ENCODE results near the gene KCNIP1.

Gene KCNIP1

DNA sequence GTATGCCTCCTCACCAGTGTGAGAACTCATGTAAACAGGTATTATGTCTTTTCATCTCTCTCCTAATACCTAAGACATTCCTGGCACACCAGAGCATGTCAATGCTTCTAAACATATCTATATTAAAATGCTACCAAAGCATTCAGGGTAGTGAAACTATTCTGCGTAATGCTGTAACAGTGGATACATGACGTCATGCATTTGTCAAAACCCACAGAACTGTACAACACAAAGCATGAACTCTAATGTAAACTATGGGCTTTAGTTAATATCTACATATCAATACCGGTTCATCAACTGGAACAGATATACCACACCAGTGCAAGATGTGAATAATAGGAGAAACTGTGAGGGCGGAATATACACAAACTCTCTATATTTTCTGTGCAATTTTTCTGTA is 207.5 kb downstream of the KCNIP1 start:
- Histone ChIP-seq H3K27me3 (ENCODE audit: insufficient read depth, low read length) (no peaks in the 10 kb centered on the region), H3K4ac (ENCODE audit: low read depth, low read length) (no peak overlapping the region), H3K9me3 (ENCODE audit: insufficient read depth, low read depth, low read length) (no peaks in the 10 kb centered on the region), H2BK120ac (ENCODE audit: insufficient read depth, low read length, poor library complexity) (no peak overlapping the region), H2AFZ (ENCODE audit: insufficient read depth, low read length, poor library complexity) (no peak overlapping the region), H2BK12ac (ENCODE audit: low read length) (no peak overlapping the region), H3K23ac (ENCODE audit: low read length) (no peak overlapping the region), H3K14ac (ENCODE audit: low read length) (no peak overlapping the region), H3K4me2 (ENCODE audit: low read length) (no peak overlapping the region), H3K79me1 (ENCODE audit: low read length) (no peaks in the 10 kb centered on the region), H2AK5ac (ENCODE audit: low read length) (no peak overlapping the region), H3K9ac (ENCODE audit: low read length) (no peak overlapping the region), H3K4me3 (ENCODE audit: low read depth, low read length) (no peak overlapping the region), H3K36me3 (ENCODE audit: control insufficient read depth in 1 of 2, insufficient read depth in 2 of 2, low read length in 2 of 2) (no peaks in the 10 kb centered on the region), H3K79me2 (ENCODE audit: control insufficient read depth, insufficient read depth, low read length, poor library complexity) (no peaks in the 10 kb centered on the region), H3K4me1 (ENCODE audit: control insufficient read depth in 1 of 2, insufficient read depth in 2 of 2, low read length in 2 of 2) (no peaks in the 10 kb centered on the region), H4K91ac (ENCODE audit: low read depth, low read length) (no peak overlapping the region), H4K12ac (ENCODE audit: low read depth, low read length) (no peak overlapping the region), H3K18ac (ENCODE audit: low read length) (no peak overlapping the region), H2BK5ac (ENCODE audit: low read depth, low read length, poor library complexity) (no peak overlapping the region), H4K8ac (ENCODE audit: low read depth, low read length) (no peak overlapping the region), H3K27ac (ENCODE audit: low read depth, low read length) (no peak overlapping the region)
- no peak for DNase-seq
- no CpG with 5 or more reads among the region's 4 CpGs for WGBS (ENCODE audit: extremely low coverage, insufficient coverage, insufficient read length)

DNA sequence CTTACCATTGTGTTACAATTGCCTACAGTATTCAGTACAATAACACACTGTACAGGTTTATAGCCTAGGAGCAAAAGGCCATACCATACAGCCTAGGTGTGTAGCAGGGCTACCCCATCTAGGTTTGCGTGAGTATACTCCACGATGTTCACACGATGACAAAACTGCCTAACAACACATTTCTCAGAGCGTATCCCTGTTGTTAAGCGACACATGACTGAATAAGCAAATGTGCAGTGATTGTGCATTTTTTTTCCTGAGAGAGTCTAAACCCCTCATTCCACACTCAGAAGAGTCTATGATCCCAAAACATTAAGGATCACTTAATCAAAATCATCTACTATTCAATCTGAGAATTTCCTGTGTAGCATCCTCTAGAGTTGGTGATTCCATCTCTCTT is 211.3 kb downstream of the KCNIP1 start:
- H4K91ac ChIP-seq (ENCODE audit: low read depth, low read length): no peak overlapping the region
- H3K18ac ChIP-seq (ENCODE audit: low read length): no peak overlapping the region
- no peaks in the 10 kb centered on the region for H3K79me1 ChIP-seq (ENCODE audit: low read length)
- H3K27me3 ChIP-seq (ENCODE audit: insufficient read depth, low read length): no peaks in the 10 kb centered on the region
- whole genome bisulfite sequencing (ENCODE audit: extremely low coverage, insufficient coverage, insufficient read length): no CpG with 5 or more reads among the region's 5 CpGs
- H3K9me3 ChIP-seq (ENCODE audit: insufficient read depth, low read depth, low read length): no peaks in the 10 kb centered on the region
- no peak overlapping the region for H3K4me3 ChIP-seq (ENCODE audit: low read depth, low read length)
- DNase-seq: no peak
- no peak overlapping the region for H2BK5ac ChIP-seq (ENCODE audit: low read depth, low read length, poor library complexity)
- H2AK5ac ChIP-seq (ENCODE audit: low read length): no peak overlapping the region
- no peaks in the 10 kb centered on the region for H3K36me3 ChIP-seq (ENCODE audit: control insufficient read depth in 1 of 2, insufficient read depth in 2 of 2, low read length in 2 of 2)
- no peak overlapping the region for H2BK12ac ChIP-seq (ENCODE audit: low read length)
- H3K4me1 ChIP-seq (ENCODE audit: control insufficient read depth in 1 of 2, insufficient read depth in 2 of 2, low read length in 2 of 2): no peaks in the 10 kb centered on the region
- no peak overlapping the region for H3K23ac ChIP-seq (ENCODE audit: low read length)
- H3K4ac ChIP-seq (ENCODE audit: low read depth, low read length): no peak overlapping the region
- no peak overlapping the region for H3K4me2 ChIP-seq (ENCODE audit: low read length)
- no peak overlapping the region for H2AFZ ChIP-seq (ENCODE audit: insufficient read depth, low read length, poor library complexity)
- no peak overlapping the region for H3K14ac ChIP-seq (ENCODE audit: low read length)
- no peak overlapping the region for H4K8ac ChIP-seq (ENCODE audit: low read depth, low read length)
- no peak overlapping the region for H3K9ac ChIP-seq (ENCODE audit: low read length)
- H2BK120ac ChIP-seq (ENCODE audit: insufficient read depth, low read length, poor library complexity): no peak overlapping the region
- H3K79me2 ChIP-seq (ENCODE audit: control insufficient read depth, insufficient read depth, low read length, poor library complexity): no peaks in the 10 kb centered on the region
- H3K27ac ChIP-seq (ENCODE audit: low read depth, low read length): no peak overlapping the region
- H4K12ac ChIP-seq (ENCODE audit: low read depth, low read length): no peak overlapping the region

DNA sequence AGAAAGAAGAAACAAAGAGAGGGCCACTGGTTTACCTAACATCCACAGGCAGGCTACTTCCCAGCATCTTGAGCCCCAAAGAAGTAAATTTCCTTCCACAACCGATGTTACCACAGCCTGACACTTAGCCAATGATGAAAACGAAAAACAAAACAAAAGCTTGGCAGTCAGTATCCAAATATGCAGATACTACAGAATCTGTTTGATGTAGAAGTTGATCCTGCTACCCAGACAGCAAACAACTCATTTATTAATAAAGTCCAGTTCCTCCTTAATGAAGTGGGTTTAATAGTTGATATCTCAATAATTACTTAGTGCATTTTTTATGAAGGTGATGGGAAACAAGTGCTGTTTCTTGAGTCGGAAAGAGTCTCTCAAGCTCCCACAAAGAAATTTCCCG is 212.6 kb downstream of the KCNIP1 start:
- H2AFZ ChIP-seq (ENCODE audit: insufficient read depth, low read length, poor library complexity): no peak overlapping the region
- H3K23ac ChIP-seq (ENCODE audit: low read length): no peak overlapping the region
- no peaks in the 10 kb centered on the region for H3K79me2 ChIP-seq (ENCODE audit: control insufficient read depth, insufficient read depth, low read length, poor library complexity)
- no peak overlapping the region for H3K18ac ChIP-seq (ENCODE audit: low read length)
- no peak overlapping the region for H3K4ac ChIP-seq (ENCODE audit: low read depth, low read length)
- H2BK120ac ChIP-seq (ENCODE audit: insufficient read depth, low read length, poor library complexity): no peak overlapping the region
- no peaks in the 10 kb centered on the region for H3K36me3 ChIP-seq (ENCODE audit: control insufficient read depth in 1 of 2, insufficient read depth in 2 of 2, low read length in 2 of 2)
- DNase-seq: no peak
- no peak overlapping the region for H4K91ac ChIP-seq (ENCODE audit: low read depth, low read length)
- no peaks in the 10 kb centered on the region for H3K27me3 ChIP-seq (ENCODE audit: insufficient read depth, low read length)
- no peak overlapping the region for H2BK5ac ChIP-seq (ENCODE audit: low read depth, low read length, poor library complexity)
- no peak overlapping the region for H4K8ac ChIP-seq (ENCODE audit: low read depth, low read length)
- no peak overlapping the region for H3K4me3 ChIP-seq (ENCODE audit: low read depth, low read length)
- H3K4me1 ChIP-seq (ENCODE audit: control insufficient read depth in 1 of 2, insufficient read depth in 2 of 2, low read length in 2 of 2): no peaks in the 10 kb centered on the region
- no peak overlapping the region for H2AK5ac ChIP-seq (ENCODE audit: low read length)
- no CpG with 5 or more reads among the region's 4 CpGs for WGBS (ENCODE audit: extremely low coverage, insufficient coverage, insufficient read length)
- no peaks in the 10 kb centered on the region for H3K79me1 ChIP-seq (ENCODE audit: low read length)
- H3K9ac ChIP-seq (ENCODE audit: low read length): no peak overlapping the region
- H3K9me3 ChIP-seq (ENCODE audit: insufficient read depth, low read depth, low read length): no peaks in the 10 kb centered on the region
- no peak overlapping the region for H3K27ac ChIP-seq (ENCODE audit: low read depth, low read length)
- no peak overlapping the region for H3K14ac ChIP-seq (ENCODE audit: low read length)
- no peak overlapping the region for H2BK12ac ChIP-seq (ENCODE audit: low read length)
- H3K4me2 ChIP-seq (ENCODE audit: low read length): no peak overlapping the region
- no peak overlapping the region for H4K12ac ChIP-seq (ENCODE audit: low read depth, low read length)

DNA sequence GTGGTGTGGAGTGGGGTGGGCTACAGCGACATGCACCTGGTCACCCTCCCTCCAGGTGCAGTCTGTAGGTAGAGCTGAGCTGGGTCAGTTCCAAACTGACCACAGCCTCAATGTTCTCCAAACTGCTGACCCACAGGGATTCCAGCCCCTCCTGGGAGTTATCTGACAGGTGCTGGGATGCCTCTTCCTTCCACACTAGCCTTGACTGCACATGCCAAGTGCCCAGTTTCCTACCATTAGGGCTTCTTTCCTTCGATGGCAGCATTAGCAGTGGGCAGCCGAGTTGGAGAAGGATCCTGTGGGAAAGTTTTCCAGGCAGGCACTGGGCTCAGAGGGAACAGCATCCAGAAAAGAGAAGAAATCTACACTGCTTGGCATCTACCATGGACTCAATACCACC is 215.7 kb downstream of the KCNIP1 start:
- DNase-seq: no peak
- Histone ChIP-seq H3K27ac (ENCODE audit: low read depth, low read length) (no peak overlapping the region), H3K79me1 (ENCODE audit: low read length) (no peaks in the 10 kb centered on the region), H3K23ac (ENCODE audit: low read length) (no peak overlapping the region), H4K91ac (ENCODE audit: low read depth, low read length) (no peak overlapping the region), H4K12ac (ENCODE audit: low read depth, low read length) (no peak overlapping the region), H3K36me3 (ENCODE audit: control insufficient read depth in 1 of 2, insufficient read depth in 2 of 2, low read length in 2 of 2) (no peaks in the 10 kb centered on the region), H3K4me3 (ENCODE audit: low read depth, low read length) (no peak overlapping the region), H2AK5ac (ENCODE audit: low read length) (no peak overlapping the region), H3K27me3 (ENCODE audit: insufficient read depth, low read length) (no peaks in the 10 kb centered on the region), H3K9me3 (ENCODE audit: insufficient read depth, low read depth, low read length) (no peaks in the 10 kb centered on the region), H3K18ac (ENCODE audit: low read length) (no peak overlapping the region), H2BK12ac (ENCODE audit: low read length) (no peak overlapping the region), H2BK5ac (ENCODE audit: low read depth, low read length, poor library complexity) (no peak overlapping the region), H3K4me2 (ENCODE audit: low read length) (no peak overlapping the region), H3K9ac (ENCODE audit: low read length) (peak overlapping the region; percentile 31), H2BK120ac (ENCODE audit: insufficient read depth, low read length, poor library complexity) (no peak overlapping the region), H3K79me2 (ENCODE audit: control insufficient read depth, insufficient read depth, low read length, poor library complexity) (no peaks in the 10 kb centered on the region), H2AFZ (ENCODE audit: insufficient read depth, low read length, poor library complexity) (no peak overlapping the region), H3K4me1 (ENCODE audit: control insufficient read depth in 1 of 2, insufficient read depth in 2 of 2, low read length in 2 of 2) (no peaks in the 10 kb centered on the region), H3K4ac (ENCODE audit: low read depth, low read length) (no peak overlapping the region), H3K14ac (ENCODE audit: low read length) (no peak overlapping the region), H4K8ac (ENCODE audit: low read depth, low read length) (no peak overlapping the region)
- no CpG with 5 or more reads among the region's 3 CpGs for WGBS (ENCODE audit: extremely low coverage, insufficient coverage, insufficient read length)

All from trophoblast cell (in vitro differentiated cells and primary cell).